Choroid plexus epithelial cell (primary cell): ENCODE measurements around the gene RELL1.
"Not testable (repeated sequence)": the region's sequence is repeated elsewhere in the genome, so short reads cannot be mapped to it uniquely, and the experiment has no call there.

ENCODE experiments used
- DNase-seq: peaks from one replicate; pipeline ENCODE4 v3.0.0-alpha.2; 2010; ENCODE audit warnings: low read depth
- H3K4me3 ChIP-seq: 2 replicates; pipeline ENCODE4 v1.5.1; 2011; ENCODE audit warnings: low read depth, mild to moderate bottlenecking, control low read depth, low read length, moderate library complexity
- CTCF ChIP-seq: conservative IDR thresholded peaks from 2 replicates; pipeline ENCODE4 v1.5.1; 2011; ENCODE audit warnings: low read depth, mild to moderate bottlenecking, control low read depth, inconsistent platforms, low read length, moderate library complexity

RELL1 gene

DNA sequence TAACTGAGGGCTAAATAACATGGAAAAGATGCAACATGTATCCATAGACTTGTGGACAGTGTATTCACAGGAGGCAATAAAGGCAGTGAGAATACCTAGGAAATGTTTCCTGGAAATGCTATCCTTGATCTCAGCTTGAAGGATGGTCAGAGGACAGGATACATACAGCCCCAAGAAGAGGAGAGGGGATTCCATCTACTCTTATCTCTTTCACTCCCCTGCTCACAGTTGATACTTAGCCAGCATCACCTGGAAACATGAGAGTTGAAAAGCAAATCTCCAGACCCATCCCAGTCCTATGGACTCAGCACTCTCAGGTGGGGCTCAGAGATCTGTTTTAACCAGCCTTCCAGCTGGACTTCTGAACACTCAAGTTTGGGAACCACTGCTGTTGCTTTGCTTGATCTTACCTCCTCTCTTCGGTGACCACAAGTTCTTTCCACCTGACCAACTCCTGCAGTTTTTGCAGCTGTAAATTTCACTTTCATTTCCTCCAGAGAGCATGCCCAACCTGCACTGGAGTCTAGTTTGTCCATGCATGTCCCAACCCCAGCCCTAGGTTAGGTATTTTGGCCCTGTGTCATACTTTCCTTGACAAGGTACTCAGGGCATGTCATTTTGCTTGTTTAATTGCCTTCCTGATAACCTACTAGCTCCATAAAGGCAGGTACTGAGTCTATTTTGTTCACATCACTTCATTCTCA is 10.4 kb downstream of the RELL1 start:
- no peak for TF ChIP-seq CTCF
- no peak overlapping the region for H3K4me3 ChIP-seq
- no peak for DNase-seq

GRCh38 chr4:37674439-37674838 is 11.7 kb downstream of the RELL1 start:
- no peak for TF ChIP-seq CTCF
- no peak overlapping the region for H3K4me3 ChIP-seq
- DNase-seq: no peak

DNA sequence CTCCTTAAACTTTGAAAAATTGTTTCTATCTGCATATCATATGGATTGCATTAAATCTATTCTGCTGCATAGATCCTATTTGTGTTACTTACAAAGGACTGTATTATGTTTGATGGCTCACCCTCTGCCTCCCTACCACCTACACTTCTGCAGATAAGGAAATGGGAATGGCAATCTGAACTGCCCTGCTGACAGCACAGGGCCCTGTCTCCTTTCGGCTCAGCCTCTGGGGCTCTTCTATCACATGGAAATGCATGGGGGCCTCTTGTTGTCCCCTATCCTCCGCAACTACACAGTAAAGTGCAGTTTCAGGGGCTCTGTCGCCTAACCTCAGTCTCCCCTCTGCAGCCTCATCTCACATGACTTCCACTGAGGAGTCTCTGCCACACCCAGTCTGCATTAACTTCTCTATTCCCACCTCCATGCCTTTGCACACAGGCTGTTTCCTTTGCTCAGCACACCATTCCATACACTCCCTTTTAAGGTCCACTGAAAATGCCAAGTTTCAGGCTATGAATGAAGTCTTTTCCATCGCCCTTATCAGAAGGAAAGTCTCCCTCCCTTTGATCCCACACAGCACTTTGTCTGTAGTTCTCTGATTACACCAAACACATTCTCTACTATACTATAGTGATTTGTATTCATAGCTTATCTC is 12.5 kb downstream of the RELL1 start:
- TF ChIP-seq CTCF: no peak
- DNase-seq: no peak
- H3K4me3 ChIP-seq: no peak overlapping the region

GRCh38 chr4:37671072-37671471 is 15.1 kb downstream of the RELL1 start:
- DNase-seq: no peak
- no peak overlapping the region for H3K4me3 ChIP-seq
- no peak for TF ChIP-seq CTCF

DNA sequence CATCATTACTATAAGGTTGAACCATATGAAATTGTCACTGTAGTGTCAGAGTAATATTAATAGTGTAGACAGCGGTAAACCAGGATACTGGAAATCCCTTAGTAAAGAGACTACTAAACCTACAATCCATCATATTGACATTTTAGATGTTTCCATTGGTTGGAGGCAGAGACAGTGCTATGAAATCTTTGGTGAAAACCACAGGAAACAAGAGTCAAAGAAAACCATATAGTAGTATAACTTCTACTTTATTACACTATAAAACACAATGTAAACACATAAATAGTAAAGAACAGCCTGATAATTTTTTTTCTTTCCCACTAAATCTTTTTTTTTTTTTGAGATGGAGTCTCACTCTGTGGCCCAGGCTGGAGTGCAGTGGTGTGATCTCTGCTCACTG is 15.9 kb downstream of the RELL1 start:
- DNase-seq: no peak
- H3K4me3 ChIP-seq: no peak overlapping the region
- TF ChIP-seq CTCF: no peak

GRCh38 chr4:37669124-37669523 is 17.1 kb downstream of the RELL1 start:
- DNase-seq, H3K4me3 ChIP-seq: not testable (repeated sequence)

DNA sequence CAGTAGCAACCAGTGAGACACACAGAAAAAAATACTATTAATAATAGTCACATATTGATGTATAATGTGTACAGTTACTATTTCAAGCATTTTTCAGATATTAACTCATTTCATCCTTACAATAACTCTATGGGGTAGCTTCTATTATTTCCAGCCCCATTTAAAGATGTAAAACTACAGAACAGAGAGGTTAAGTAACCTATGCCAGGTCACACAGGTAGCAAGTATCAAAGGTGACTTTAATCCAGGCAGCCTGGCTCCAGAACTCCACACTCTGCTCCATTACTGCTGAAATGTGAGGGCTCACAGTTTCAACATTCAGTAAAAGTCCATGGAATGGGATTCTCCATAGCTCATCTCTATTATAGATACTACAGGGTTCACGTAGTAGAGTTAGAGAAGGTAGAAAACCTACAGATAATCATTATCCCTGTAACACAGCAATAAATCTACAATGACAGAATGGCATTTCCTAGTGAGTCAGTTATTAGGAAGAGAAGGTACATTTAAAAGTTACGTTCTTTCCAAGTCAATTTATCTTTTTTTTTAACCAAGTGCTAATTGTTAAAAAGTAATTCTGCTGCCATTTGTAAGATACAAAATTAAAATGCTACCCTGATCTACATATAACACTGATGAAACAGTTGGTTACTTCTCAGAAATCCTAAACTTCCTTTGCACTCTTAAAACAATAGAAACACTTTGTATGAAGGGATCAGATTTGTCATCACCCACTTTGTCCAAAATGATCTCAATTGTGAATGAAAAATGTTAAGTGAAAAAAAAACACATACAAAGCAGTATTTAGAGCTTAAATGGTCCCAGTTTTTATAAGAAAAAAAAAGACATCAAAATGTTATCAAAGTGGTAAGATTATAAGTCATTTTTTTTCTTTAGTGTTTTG is 18.7 kb downstream of the RELL1 start:
- TF ChIP-seq CTCF: no peak
- H3K4me3 ChIP-seq: no peak overlapping the region
- no peak for DNase-seq
